Body of pancreas (tissue), 4 donors: ENCODE results near the gene GPATCH3. TPM values are rescaled to one million over a fixed set of nuclear protein-coding genes. Genes with fewer than 3 reads are reported as not detected.

Experiments
- ATAC-seq: fragments of 150-250 bp; one replicate; pipeline ENCODE4 v1.9.1; 2016
- DNase-seq, 4 donors: peaks; one replicate each; pipeline ENCODE4 v3.0.0-alpha.2; 2019
- H3K27ac ChIP-seq, 4 donors: fragments of 200-600 bp; sonication (generic); 1 replicate in 3 of 4; 2 replicates in 1 of 4; pipeline versions ENCODE4 v1.5.1 to v1.6.1; 2016 to 2019; ENCODE audit warnings: mild to moderate bottlenecking in 1 of 4, mixed read lengths in 1 of 4, moderate library complexity in 1 of 4
- H3K27me3 ChIP-seq, 2 donors: fragments of 200-600 bp; sonication (generic); one replicate each; pipeline ENCODE4 v1.6.0; 2016; ENCODE audit warnings: mild to moderate bottlenecking in 1 of 2
- H3K36me3 ChIP-seq, 2 donors: fragments of 200-600 bp; sonication (generic); replicated peaks in 1 of 2; 2 replicates each; pipeline ENCODE4 v1.5.1; 2016; ENCODE audit warnings: low read depth in 2 of 2; ENCODE audit not compliant: insufficient read depth in 1 of 2
- H3K4me1 ChIP-seq: fragments of 200-600 bp; sonication (generic); one replicate; pipeline ENCODE4 v1.6.0; 2016
- H3K4me3 ChIP-seq, 2 donors: fragments of 200-600 bp; sonication (generic); 1 replicate in 1 of 2; 2 replicates in 1 of 2; pipeline ENCODE4 v1.5.1; 2016 to 2019
- H3K9me3 ChIP-seq, 3 donors: fragments of 200-600 bp; sonication (generic); 1 replicate in 2 of 3; 2 replicates in 1 of 3; pipeline ENCODE4 v1.5.1; 2016
- POLR2A ChIP-seq, 3 donors: fragments of 450-650 bp; IDR thresholded peaks; one replicate each; pipeline ENCODE4 v1.6.1; 2016; ENCODE audit warnings: antibody characterized with exemption in 3 of 3, mild to moderate bottlenecking in 2 of 3
- WGBS, 2 donors: methylation state at CpG; one replicate each; pipeline ENCODE4 v1.1.5; 2017; 5-methylcytosine and 5-hydroxymethylcytosine counted together
- intact Hi-C: fragments of 100-400 bp; cut with DNase I; formaldehyde crosslinking; loops from one replicate; pipeline ENCODE4 v1.15.1; 2023
- total RNA-seq, 2 donors: library from RNA; depleted of rRNA; stranded (reverse); fragments of >200 nt; gene quantifications; one replicate each; pipeline ENCODE4 v1.1.0, GENCODE V29; 2016
- TF ChIP-seq, protein P1 (sequence below), 7 experiments: fragments of 450-650 bp in 4 of 7; fragments of 200-600 bp in 3 of 7; sonication (generic) in 3 of 7; IDR thresholded peaks; one replicate each; pipeline ENCODE4 v1.5.1; 2016 to 2019; ENCODE audit warnings: antibody characterized with exemption in 7 of 7

Gene GPATCH3
- total RNA-seq, 2 donors from 2014 or later: 4.9 to 19.4 TPM

DNA sequence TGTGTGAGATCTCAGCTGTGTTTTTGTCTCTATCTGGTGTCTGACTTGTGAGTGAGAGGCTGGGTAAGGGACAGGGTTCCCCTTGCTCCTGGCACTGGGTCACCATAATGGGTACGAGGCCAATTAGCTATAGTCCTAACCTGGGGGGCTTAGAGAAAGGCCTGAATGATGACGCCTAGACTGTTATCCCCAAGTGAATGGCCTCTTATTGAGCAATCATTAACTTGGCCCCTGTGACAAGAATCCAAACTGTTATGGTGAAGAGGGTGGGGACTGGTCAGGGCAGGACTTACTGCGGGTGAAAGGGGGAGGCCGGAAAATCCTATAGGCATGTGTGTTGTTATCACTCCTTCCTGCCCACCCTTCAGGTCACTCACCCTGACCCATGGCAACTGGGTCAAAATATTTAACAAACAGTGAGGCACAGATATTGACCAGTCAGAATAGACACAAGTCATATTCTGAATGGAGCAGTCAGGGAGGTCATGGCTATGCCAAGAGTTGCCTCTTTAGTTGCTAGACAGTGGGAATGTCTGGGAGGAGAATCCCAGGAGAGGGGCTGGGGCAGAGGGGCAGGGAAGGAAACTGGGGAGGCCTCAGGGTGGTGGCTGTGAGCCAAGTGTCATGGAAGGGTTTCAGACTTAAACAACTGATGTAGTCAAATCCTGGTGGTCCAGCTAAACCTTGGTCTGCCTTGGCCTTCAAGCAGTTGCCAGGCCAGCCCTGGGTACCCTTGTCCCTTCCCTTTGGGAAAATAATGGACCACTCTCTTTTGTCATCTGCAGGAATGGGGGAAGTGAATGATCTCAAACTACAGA lies 10.3 kb upstream of the GPATCH3 start:
- H3K27me3 ChIP-seq: no peaks in the 10 kb centered on the region
- peak in 1 of 3 donors; percentile 4 for TF ChIP-seq POLR2A (IDR thresholded peaks at IDR 0.05)
- TF ChIP-seq, protein P1, sequence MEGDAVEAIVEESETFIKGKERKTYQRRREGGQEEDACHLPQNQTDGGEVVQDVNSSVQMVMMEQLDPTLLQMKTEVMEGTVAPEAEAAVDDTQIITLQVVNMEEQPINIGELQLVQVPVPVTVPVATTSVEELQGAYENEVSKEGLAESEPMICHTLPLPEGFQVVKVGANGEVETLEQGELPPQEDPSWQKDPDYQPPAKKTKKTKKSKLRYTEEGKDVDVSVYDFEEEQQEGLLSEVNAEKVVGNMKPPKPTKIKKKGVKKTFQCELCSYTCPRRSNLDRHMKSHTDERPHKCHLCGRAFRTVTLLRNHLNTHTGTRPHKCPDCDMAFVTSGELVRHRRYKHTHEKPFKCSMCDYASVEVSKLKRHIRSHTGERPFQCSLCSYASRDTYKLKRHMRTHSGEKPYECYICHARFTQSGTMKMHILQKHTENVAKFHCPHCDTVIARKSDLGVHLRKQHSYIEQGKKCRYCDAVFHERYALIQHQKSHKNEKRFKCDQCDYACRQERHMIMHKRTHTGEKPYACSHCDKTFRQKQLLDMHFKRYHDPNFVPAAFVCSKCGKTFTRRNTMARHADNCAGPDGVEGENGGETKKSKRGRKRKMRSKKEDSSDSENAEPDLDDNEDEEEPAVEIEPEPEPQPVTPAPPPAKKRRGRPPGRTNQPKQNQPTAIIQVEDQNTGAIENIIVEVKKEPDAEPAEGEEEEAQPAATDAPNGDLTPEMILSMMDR (IDR thresholded peaks at IDR 0.05): no peak
- DNase-seq: peak in 1 of 4 donors; percentile 20
- H3K9me3 ChIP-seq: no peaks in the 10 kb centered on the region
- H3K27ac ChIP-seq: peak overlapping the region; percentile 95 to 100 (median 98)
- H3K36me3 ChIP-seq: no peaks in the 10 kb centered on the region
- WGBS, 2 donors: 31 to 36% methylated on average over 4 of the region's 4 CpGs
- ATAC-seq: no peak
- intact Hi-C loops: no loop called here
- no peak overlapping the region for H3K4me3 ChIP-seq
- peaks cover 60% of the 10 kb centered on the region for H3K4me1 ChIP-seq

DNA sequence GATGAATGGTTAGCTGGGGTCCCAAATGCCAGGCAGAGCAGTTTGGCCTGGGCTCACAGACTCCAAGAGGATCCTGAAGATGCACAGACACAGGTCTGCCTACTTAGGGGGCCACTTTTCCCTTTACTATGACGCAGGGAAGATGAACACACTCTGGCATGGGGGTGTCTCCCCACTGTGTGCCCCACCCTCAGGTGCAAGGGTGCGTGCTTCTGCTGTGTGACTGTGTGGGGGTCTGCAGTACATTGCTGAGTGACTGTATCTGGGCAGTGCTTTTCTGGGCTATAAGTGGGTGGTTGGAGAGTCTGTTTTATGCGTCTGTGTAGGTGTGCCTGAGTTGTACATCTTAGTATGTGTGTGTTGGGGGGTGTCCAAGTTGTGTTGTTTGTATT lies 9.7 kb upstream of the GPATCH3 start:
- Histone ChIP-seq H3K4me3 (no peak overlapping the region), H3K27ac (peak overlapping the region in 3 of 4 donors; percentile 95 to 100 (median 97)), H3K36me3 (no peaks in the 10 kb centered on the region), H3K27me3 (no peaks in the 10 kb centered on the region), H3K9me3 (no peaks in the 10 kb centered on the region), H3K4me1 (peaks cover 54% of the 10 kb centered on the region)
- intact Hi-C loops: no loop called here
- WGBS, 2 donors: 75 to 87% methylated on average over 3 of the region's 3 CpGs
- ATAC-seq (no peak), DNase-seq (no peak)
- no peak for TF ChIP-seq POLR2A (IDR thresholded peaks at IDR 0.05)
- TF ChIP-seq, protein P1 (IDR thresholded peaks at IDR 0.05): no peak

DNA sequence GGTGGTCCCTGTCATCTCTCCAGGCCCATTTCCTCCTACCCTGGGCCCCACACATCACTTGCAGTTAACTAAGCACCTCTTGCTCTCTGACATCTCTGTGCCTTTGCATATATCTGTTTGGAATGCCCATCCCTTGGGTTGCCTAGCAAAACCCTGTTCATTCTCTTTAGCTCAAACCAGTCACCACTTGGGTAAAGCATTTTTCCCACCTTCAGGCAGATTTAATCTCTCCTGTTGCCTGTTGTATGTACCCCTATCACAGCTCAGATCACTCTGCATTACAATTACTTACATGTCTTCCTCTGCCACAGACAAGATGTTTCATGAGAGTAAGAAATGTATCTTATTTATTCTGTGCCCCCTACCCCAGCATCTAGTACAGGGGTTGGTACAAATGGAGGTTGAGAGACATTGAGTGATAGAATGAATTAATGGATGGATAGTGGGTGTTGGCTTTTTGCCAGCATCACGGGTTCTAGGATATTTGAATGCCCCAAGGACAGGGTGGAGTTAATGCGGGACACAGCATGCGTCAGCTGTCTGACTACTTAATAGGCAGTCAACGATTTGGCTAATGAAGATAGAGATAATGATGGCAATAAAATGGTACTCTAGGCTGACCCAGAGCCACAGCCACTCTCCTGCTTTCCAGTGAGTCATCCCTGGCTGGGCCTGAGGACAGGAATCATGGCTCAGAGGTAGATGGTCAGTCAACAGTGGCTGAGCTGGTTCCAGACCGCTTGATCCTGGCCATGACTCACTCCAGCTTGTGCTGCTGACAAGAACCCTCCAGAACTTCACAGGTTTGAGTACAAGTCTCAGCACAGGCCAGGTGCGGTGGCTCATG lies 7.0 kb upstream of the GPATCH3 start:
- TF ChIP-seq, protein P1 (IDR thresholded peaks at IDR 0.05): no peak
- ATAC-seq: peak; percentile 78
- H3K27me3 ChIP-seq: no peaks in the 10 kb centered on the region

DNA sequence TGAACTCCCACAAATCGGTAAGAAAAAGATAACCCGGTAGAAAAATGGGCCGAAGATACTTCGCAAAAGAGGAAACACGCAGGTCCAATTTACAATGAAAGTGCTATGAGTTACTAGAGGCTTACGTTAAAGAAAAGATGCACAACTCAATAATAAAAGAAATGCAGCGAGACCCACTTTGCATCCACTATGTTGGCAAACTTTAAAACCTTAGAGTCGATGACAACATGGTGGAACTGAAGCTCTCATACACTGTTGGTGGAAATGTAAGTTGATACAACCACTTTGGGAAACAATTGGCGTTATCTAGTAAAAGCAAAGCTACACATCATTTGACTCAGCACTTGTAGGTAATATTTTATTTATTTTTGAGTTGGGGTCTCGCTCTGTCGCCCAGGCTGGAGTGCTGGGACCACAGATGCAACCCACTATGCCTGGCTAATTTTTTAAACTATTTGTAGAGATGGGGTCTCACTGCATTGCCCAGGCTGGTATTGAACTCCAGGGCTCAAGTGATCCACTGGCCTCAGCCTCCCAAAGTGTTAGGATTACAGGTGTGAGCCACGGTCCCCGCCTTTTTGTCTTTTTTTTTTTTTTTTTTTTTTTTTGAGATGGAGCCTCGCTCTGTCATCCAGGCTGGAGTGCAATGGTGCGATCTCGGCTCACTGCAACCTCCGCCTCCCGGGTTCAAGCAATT lies 696 bp upstream of the GPATCH3 start:
- Histone ChIP-seq H3K4me1 (peaks cover 25% of the 10 kb centered on the region), H3K27ac (peak overlapping the region; percentile 70 to 86 (median 80)), H3K9me3 (no peaks in the 10 kb centered on the region), H3K4me3 (peak overlapping the region; percentile 78 to 98), H3K36me3 (peaks cover 0 to 2% of the 10 kb centered on the region in 2 donors), H3K27me3 (no peaks in the 10 kb centered on the region)
- ATAC-seq (no peak), DNase-seq (no peak)
- 47 to 54% methylated on average over 13 to 14 of the region's 18 CpGs for WGBS, 2 donors
- TF ChIP-seq POLR2A (IDR thresholded peaks at IDR 0.05): no peak
- TF ChIP-seq, protein P1 (IDR thresholded peaks at IDR 0.05): no peak
- intact Hi-C loops: no loop called here

More for the DNA sequence above, 7.0 kb upstream of the GPATCH3 start:
- Histone ChIP-seq H3K36me3 (no peaks in the 10 kb centered on the region), H3K27ac (peak overlapping the region in 3 of 4 donors; percentile 5 to 68 (median 49)), H3K4me1 (peaks cover 39% of the 10 kb centered on the region), H3K9me3 (no peaks in the 10 kb centered on the region), H3K4me3 (no peak overlapping the region)
- intact Hi-C loops: no loop called here
- DNase-seq: peak; percentile 51 to 92 (median 62)
- 38 to 40% methylated on average over 6 of the region's 6 CpGs for WGBS, 2 donors
